ENCODE results near the gene IER5L. TPM values are rescaled to one million over a fixed set of nuclear protein-coding genes. Genes with fewer than 3 reads are reported as not detected.
A peak's percentile ranks its signal among the peaks of the same experiment; 100 is the strongest.
"Not testable (repeated sequence)": the region's sequence is repeated elsewhere in the genome, so short reads cannot be mapped to it uniquely, and the experiment has no call there.

Gene IER5L
- total RNA-seq, 1 experiment from 2014 or later, result 4.6 TPM

GRCh38 chr9:129163753-129164152, 14.3 kb downstream of the IER5L start:
- TF ChIP-seq STAT6 (CRISPR knock-in tag; conservative IDR thresholded peaks at IDR 0.05; ENCODE audit: low read depth), result no peak
- no peak for TF ChIP-seq ZMAT4 (CRISPR knock-in tag; IDR thresholded peaks at IDR 0.05)
- no peak for TF ChIP-seq MLX (CRISPR knock-in tag; IDR thresholded peaks at IDR 0.05)
- no peak for TF ChIP-seq E2F5 (CRISPR knock-in tag; IDR thresholded peaks at IDR 0.05)
- TF ChIP-seq FOXJ3 (CRISPR knock-in tag; IDR thresholded peaks at IDR 0.05; ENCODE audit: borderline replicate concordance), result no peak
- TF ChIP-seq NFYB (CRISPR knock-in tag; conservative IDR thresholded peaks at IDR 0.05; ENCODE audit: low read depth), result no peak
- no peak for TF ChIP-seq ZNF396 (CRISPR knock-in tag; IDR thresholded peaks at IDR 0.05; ENCODE audit: borderline replicate concordance)
- no peak for TF ChIP-seq ZNF232 (CRISPR knock-in tag; IDR thresholded peaks at IDR 0.05)
- TF ChIP-seq PRRX2 (CRISPR knock-in tag; IDR thresholded peaks at IDR 0.05), result no peak
- Mint-ChIP-seq H3K9me3 (peaks cover 4% of the 10 kb centered on the region; the same call in 1 of the 2 replicates), H3K4me3 (no peak overlapping the region), H3K27ac (no peak overlapping the region), H3K36me3 (peaks cover 3% of the 10 kb centered on the region; the same call in 1 of the 2 replicates), H3K4me1 (peaks cover 35% of the 10 kb centered on the region), H3K27me3 (ENCODE audit: low read depth) (no peaks in the 10 kb centered on the region)
- POLR2A ChIA-PET, result no interaction called here
- CTCF ChIA-PET, result interaction anchor here (0.8 to 18.6 kb wide), 8 partner anchors 9 to 461 kb away, joined by 3 to 345 read pairs (median 5); no protein-coding TSS in a partner anchor
- DNase-seq (ENCODE audit: low spot score) (no peak), ATAC-seq (no peak)

GRCh38 chr9:129163198-129163670, 14.8 kb downstream of the IER5L start:
- CTCF ChIA-PET, result interaction anchor here (1.0 to 18.6 kb wide), 6 partner anchors 11 to 135 kb away, joined by 3 to 345 read pairs (median 4); partner anchors contain the start of genes IER5L and SH3GLB2
- DNase-seq (ENCODE audit: low spot score); H3K27me3 Mint-ChIP-seq (ENCODE audit: low read depth); H3K9me3 Mint-ChIP-seq; H3K27ac Mint-ChIP-seq; ATAC-seq; H3K36me3 Mint-ChIP-seq; H3K4me3 Mint-ChIP-seq: not testable (repeated sequence)
- POLR2A ChIA-PET, result interaction anchor here (0.5 kb wide), 1 partner anchor 95 kb away, joined by 3 read pairs; no protein-coding TSS in a partner anchor
- peaks cover 30% of the 10 kb centered on the region for H3K4me1 Mint-ChIP-seq

GRCh38 chr9:129162497-129163197, 15.4 kb downstream of the IER5L start:
- no peak overlapping the region for H3K4me3 Mint-ChIP-seq
- no peak overlapping the region for H3K27ac Mint-ChIP-seq
- ChIA-PET POLR2A (interaction anchor here (0.5 kb wide), 1 partner anchor 95 kb away, joined by 3 read pairs; no protein-coding TSS in a partner anchor), CTCF (interaction anchor here (1.0 to 18.6 kb wide), 6 partner anchors 11 to 134 kb away, joined by 3 to 345 read pairs (median 4); partner anchors contain the start of genes IER5L and SH3GLB2)
- H3K36me3 Mint-ChIP-seq, result peaks cover 3% of the 10 kb centered on the region; the same call in 1 of the 2 replicates
- peak; percentile 60 for ATAC-seq
- H3K4me1 Mint-ChIP-seq, result peaks cover 25% of the 10 kb centered on the region
- no peaks in the 10 kb centered on the region for H3K27me3 Mint-ChIP-seq (ENCODE audit: low read depth)
- DNase-seq (ENCODE audit: low spot score), result no peak
- H3K9me3 Mint-ChIP-seq, result peaks cover 4% of the 10 kb centered on the region; the same call in 1 of the 2 replicates
- TF ChIP-seq ATF1 (CRISPR knock-in tag; IDR thresholded peaks at IDR 0.05) (no peak), CTCF (IDR thresholded peaks at IDR 0.05) (no peak), MLX (CRISPR knock-in tag; IDR thresholded peaks at IDR 0.05) (no peak), USF2 (CRISPR knock-in tag; IDR thresholded peaks at IDR 0.05) (peak; percentile 90), EMX1 (CRISPR knock-in tag; IDR thresholded peaks at IDR 0.05) (no peak), ZNF219 (CRISPR knock-in tag; IDR thresholded peaks at IDR 0.05; ENCODE audit: borderline replicate concordance) (no peak), AFF4 (CRISPR knock-in tag; IDR thresholded peaks at IDR 0.05; ENCODE audit: borderline replicate concordance) (no peak), ZNF263 (CRISPR knock-in tag; IDR thresholded peaks at IDR 0.05; ENCODE audit: low read depth) (no peak)
